Muscle of arm (tissue), 14 donors: ENCODE data around the gene C1QTNF9. TPM values are rescaled to one million over a fixed set of nuclear protein-coding genes. Genes with fewer than 3 reads are reported as not detected.
"Not testable (repeated sequence)": the region's sequence is repeated elsewhere in the genome, so short reads cannot be mapped to it uniquely, and the experiment has no call there.

Source experiments
- DNase-seq: peaks from one replicate; pipeline ENCODE4 v3.0.0-alpha.2; 2013
- long read RNA-seq, 11 donors: transcript quantifications; one replicate each; lab custom pipeline, GENCODE V29; 2026
- polyA plus RNA-seq, 12 donors: library from polyadenylated mRNA; unstranded; fragments of 120-200 nt; gene quantifications; one replicate each; pipeline ENCODE4 v1.2.1, GENCODE V29; 2013; ENCODE audit not compliant: insufficient read length in 12 of 12

C1QTNF9 gene
- 1 to 10 TPM in 10 of 12 donors, not detected in 2; 3.1 to 9.6 (median 6.5) TPM for polyA plus RNA-seq
- long read RNA-seq, donor 1, result 0 reads
- long read RNA-seq, donor 2, result 0 reads
- long read RNA-seq, donor 3, partial matches to known transcripts, result 0 of 3 reads
- long read RNA-seq, donor 3, other reads (novel, unspliced or antisense), result 0 of 3 reads
- long read RNA-seq, donor 4, partial matches to known transcripts, result 0 of 1 reads
- long read RNA-seq, donor 4, other reads (novel, unspliced or antisense), result 0 of 1 reads
- long read RNA-seq, donor 5, partial matches to known transcripts, result 0 of 1 reads
- long read RNA-seq, donor 5, other reads (novel, unspliced or antisense), result 0 of 1 reads
- long read RNA-seq, donor 6, result 0 reads
- long read RNA-seq, donor 7, partial matches to known transcripts, result 0 of 1 reads
- long read RNA-seq, donor 7, other reads (novel, unspliced or antisense), result 0 of 1 reads
- long read RNA-seq, donor 8, result 0 reads
- long read RNA-seq, donor 9, result 0 reads
- long read RNA-seq, donor 10, partial matches to known transcripts, result 0 of 3 reads
- long read RNA-seq, donor 10, other reads (novel, unspliced or antisense), result 0 of 3 reads
- long read RNA-seq, donor 11, partial matches to known transcripts, result 0 of 1 reads
- long read RNA-seq, donor 11, other reads (novel, unspliced or antisense), result 0 of 1 reads

DNA sequence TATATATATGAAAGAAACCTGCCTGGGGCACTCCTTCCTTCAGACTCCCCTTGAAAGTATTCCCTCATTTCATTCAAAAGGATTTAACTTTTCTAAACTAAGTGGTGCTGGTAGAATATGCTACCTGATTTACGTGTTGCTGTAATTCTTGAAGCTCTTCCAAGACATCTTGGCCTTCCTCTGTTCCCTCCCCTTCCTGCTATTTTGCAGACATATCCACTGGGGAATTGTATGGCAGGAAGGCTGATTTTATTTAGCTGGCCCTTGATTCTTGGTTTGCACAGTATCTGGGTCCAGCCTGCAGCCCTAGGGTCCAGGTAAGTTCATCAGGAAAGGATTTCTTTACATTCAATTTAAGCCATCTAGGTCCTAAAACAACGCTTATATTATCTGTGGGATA lies at the start of gene C1QTNF9:
C1QTNF9 (plus strand) TSS at position 281 of the 400 bp plus-strand sequence. CDS start 6,424 bp downstream, outside the sequence.
- DNase-seq, result not testable (repeated sequence)

- DNase-seq, result no peak
These were observed 47.8 kb upstream of the C1QTNF9 start for GRCh38 chr13:24261566-24261965.

- DNase-seq, result no peak
These were observed 45.7 kb upstream of the C1QTNF9 start for GRCh38 chr13:24263632-24264031.

DNA sequence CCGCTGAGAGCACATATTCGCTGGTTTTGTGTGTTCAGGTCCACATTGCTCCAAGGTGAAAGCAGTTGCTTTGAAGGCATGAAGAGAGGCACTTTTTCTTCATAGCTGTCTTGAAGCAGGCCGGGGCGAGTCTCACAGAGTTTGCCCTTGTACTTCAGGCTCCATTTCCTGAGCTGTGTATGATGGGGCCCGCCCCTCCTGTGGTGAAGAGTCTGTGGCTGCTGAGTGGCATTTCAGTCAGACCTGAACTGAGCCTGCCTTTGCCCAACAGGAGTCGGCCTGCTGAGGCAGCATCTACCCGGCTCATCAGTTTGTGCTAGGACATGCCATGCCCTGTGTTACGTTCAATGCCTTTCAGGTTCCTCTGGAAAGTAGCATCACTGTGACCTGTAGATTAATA lies 44.4 kb upstream of the C1QTNF9 start:
- no peak for DNase-seq

GRCh38 chr13:24265453-24265852 lies 43.9 kb upstream of the C1QTNF9 start:
- no peak for DNase-seq

- no peak for DNase-seq
These were observed 42.1 kb upstream of the C1QTNF9 start for GRCh38 chr13:24267274-24267673.

DNA sequence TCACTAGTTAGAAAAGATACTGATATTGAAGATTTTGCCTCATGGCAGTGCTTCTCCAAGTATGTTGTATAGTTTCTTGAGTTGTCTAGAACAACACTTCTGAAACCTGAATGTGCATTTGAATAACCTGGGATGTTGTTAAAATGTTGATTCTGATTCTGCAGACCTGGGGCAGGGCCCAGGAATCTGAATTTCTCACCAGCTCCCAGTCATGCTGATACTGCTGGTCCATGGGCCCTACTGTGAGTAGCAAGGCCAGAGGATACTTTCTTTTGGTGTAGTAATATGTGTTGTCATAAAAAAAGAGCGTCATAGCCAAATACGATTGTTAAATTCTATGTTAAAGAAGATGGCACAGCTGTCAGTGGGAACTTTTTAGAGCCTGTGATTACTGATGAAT lies 41.6 kb upstream of the C1QTNF9 start:
- no peak for DNase-seq

GRCh38 chr13:24269821-24270220 lies 39.6 kb upstream of the C1QTNF9 start:
- DNase-seq, result no peak

DNA sequence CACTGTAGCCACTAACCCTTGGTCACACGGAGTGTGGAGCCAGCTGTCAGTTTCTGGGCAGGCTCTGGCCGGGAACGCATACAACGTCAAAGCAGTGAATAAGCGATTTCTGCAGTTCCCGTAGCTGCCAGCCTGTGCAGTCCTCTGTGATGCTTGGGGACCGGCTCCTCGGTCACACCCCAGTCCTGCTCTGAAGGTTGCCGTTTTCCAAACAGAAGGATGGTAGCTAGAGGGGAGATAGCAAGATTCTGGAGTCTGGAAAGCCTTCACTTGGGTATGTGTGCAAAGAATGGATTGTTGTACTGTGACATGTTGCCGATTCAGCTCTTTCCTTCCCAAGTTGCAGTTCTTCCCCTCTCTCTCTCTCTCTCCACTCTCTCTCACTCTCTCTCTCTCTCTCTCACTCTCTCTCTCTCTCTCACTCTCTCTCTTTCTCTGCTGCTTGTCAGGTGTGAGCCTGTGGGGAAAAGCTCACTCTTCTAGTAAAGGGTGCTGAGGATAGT lies 38.7 kb upstream of the C1QTNF9 start:
- no peak for DNase-seq

DNA sequence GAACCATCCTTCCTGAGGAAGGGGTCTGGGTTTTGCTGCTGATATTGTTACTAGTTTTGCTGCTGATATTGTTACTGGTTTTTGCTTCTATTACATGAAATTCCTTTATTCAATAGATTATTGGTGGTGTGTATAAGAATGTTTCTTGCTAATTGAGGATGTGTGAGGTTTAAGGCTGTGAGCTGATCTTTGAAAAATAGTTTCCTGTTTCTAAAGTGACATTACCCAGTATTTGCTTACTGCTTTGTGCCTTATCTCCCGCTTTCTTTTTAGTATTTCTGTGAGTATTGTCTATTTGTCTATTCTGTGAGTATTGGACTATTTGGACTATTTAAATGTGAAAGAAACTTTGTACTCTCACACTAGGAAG lies 38.2 kb upstream of the C1QTNF9 start:
- no peak for DNase-seq

DNA sequence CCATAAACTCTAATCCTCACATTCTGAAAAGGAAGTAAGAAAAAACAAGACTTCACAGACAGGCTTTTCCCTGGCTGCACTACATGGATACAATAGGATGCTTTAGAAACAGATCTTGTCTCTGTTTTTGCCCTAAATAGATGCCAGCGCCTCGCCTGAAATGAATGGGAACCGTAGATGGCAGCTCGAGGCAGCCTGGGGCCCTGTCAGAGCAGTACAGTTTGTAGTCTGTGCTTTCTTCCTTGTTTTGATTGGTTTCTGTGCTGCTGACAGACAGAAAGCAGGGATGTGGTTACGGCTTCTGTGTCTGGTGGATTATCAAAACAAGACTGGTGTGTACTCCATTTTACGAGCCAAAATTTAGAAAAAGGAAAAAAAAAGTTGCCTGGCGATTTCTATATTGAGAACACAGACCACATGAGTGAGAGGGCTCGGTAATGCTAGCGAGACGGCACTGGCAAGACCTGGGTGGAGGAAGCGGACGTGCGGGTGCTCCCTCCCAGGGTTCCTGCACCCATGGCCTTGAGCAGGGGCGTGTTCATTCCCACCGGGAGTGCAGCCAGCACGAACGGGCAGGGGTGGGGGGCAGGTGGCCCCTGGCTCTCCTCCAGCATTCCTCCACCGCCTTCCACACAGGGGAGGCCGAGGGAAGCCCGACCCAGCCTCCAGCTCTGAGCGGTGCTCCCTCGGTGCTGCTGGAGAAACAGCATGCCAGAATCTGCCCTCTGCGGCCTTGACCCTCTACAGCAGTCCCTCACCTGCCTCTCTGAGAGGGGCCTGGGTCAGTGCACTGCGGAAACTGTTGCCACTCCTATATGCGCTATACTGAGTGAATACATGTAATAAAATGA lies 37.6 kb upstream of the C1QTNF9 start:
- no peak for DNase-seq

DNA sequence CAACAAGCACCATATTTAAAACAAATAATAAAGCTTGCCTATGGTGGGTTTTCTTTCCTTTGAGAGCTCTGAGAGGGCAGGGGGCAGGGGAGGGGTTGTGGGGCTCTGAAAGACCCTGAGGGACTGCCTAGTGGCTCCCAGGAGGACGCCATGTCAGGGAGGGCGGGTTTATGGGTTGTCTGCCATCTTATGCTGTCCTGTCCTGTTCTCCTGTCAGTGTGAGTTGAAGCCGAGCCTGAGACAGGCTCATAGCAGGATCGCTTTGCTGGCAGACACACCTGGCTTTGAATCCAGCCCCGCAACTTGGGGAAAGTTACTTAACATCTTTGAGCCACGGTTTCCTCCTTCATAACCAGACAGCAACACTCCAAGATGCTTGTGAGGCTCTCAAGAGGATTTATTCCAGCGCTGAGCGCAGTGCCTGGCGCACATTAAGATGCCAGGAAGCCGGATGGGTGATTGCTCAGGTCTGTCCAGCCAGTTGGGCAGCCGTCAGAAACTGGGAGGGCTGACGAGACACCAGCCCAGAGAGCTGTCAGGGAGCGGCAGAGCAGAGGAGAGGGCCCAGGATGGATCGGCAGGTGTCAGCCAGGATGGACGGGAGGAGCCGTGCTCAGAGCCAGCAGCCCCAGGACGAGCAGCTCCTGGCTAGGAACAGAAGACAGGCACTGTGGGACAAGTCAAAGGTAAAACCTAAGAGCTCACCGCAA lies 36.8 kb upstream of the C1QTNF9 start:
- no peak for DNase-seq

- no peak for DNase-seq
These were observed 35.5 kb upstream of the C1QTNF9 start for GRCh38 chr13:24273926-24274325.

DNA sequence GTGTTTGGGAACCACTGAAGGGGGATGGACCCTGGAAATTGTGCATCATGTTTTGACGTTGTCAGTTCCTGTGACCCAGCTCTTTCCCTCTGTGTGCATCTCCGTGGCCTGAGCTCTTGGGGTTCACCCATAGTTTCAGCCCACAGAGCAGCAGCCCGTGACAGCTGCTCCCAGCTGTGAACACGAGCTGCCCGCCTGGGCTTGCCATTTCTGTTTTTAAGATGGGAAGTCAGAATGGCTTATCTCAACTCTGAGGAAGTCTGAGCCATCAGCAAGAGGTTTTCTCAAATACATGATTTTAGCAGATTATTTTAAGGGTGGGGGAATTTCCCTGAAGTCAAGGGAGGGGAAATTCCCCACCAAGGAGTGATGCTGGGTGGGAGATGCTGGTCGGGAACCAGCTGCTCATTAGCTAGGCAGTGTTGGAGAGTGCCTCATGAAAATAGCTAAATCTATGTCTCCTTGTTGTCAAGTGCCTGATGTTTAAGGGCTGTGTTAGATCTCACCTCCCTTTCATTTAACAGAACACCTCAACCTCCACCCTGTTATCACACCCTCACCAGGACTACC lies 34.8 kb upstream of the C1QTNF9 start:
- DNase-seq, result no peak

- DNase-seq, result no peak
These were observed 34.3 kb upstream of the C1QTNF9 start for GRCh38 chr13:24275041-24275440.

DNA sequence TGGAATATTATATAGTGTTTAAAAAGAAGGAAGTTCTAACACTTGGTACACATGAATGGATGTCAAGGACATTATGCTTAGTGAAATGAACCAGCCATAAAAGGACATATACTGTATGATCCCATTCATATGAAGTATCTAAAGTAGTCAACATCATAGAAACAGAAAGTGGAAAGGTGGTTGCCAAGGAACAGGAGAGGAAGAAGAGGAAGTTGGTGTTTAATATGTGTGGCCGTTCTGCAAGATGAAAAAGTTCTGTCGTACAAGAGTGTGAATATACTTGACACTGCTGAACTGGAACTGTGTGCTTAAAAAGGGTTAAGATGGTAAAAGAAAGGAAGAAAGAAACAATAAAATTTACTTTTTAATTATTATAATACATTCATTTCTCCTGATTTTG lies 33.1 kb upstream of the C1QTNF9 start:
- DNase-seq, result no peak

DNA sequence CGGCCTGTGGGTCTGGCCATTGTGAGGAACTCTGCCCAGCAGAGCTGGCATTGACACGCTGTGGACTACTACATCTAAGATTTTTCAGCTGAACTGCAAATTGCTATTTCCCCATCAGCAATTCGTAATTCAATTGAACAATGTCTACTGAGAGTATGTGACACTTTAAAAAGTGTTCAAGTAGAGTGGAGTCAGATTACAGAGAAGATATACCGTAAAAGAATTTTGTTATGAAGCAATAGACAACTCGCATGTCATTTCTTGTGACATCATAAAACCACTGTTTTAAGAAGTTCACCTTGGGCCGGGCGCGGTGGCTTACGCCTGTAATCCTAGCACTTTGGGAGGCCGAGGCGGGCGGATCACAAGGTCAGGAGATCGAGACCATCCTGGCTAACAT lies 32.5 kb upstream of the C1QTNF9 start:
- no peak for DNase-seq

DNA sequence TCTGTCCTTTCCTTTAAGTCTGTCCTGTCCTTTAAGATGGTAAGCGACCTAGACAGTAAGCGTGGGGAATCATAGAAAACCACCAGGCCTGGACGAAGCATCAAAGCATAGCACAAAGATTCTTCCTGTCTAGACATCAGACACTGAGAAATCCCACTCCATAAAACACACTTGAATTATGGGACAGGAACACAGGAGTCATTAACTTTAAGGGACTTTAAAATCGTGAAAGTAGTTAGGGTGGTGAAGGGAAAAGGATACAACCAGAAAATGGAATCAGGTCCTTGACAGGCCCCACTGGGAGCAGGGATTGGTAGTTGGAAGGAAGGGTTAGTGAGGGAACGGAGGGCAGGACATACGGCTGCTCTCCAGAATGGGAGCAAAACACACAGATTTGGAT lies 31.6 kb upstream of the C1QTNF9 start:
- DNase-seq, result no peak

DNA sequence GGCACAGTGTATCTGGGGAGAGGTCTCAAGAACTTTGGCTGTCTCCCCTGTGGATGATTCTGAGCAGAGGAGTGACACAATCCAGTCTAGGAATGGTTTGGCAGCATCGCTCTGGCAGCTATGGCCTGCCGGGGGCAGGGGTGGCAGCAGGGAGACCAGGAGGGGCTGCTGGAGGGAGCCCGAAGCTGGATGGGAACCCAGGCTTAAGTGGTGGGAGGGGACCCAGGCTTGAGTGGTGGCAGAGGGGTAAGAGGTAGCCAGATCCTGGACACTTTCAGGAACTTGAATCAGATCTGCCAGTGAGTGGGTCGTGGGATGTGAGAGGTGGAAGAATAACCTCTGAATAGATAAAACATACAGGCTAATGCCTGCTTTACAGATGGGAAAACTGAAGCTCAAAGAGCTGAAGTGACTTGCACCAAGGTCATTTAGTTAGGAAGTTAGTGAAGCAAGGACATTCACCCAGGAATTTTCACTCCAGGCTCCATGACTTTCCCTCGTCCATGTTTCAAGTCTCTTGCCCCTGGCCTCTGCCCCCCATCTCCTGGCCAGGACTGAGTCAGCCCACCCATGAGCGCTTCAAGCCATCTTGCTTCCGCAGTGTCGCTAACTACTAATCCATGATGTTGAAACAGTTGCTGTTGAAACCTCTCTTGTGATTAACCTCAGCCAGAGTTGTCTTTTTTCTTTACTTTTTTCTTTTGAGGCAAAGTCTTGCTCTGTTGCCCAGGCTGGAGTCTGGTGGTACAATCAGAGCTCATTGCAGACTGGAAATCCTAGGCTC lies 29.9 kb upstream of the C1QTNF9 start:
- DNase-seq, result no peak

DNA sequence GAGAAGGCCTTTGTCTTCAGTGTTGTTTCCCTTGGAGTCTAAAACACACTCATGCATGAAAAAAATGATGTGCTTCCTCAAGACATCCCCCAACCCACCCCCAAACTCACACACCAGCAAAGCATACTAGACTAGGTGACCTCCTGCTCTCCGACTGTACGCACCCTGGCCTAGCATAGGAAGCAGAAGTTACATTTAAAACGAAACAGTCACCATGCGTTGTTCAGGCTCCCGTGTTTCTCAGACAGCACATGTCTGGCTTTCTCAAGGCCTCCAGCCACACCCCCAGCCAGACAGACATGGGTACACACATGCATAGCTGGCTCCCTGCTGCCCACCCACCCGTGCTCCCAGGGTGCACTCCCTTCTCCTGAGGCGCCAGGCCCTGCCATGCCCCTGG lies 28.7 kb upstream of the C1QTNF9 start:
- no peak for DNase-seq
